Keratinocyte (primary cell): ENCODE measurements around the gene DCP1B. TPM values are rescaled to one million over a fixed set of nuclear protein-coding genes. Genes with fewer than 3 reads are reported as not detected.

ENCODE experiments used
- DNase-seq: peaks from one replicate; pipeline ENCODE4 v3.0.0-alpha.2; 2011; ENCODE audit warnings: low read depth, missing footprints, low spot score
- FAIRE-seq: peaks from 2 replicates; lab custom pipeline; 2011; peaks lifted over from hg19 to GRCh38; lab: Jason Lieb, UNC
- H2AFZ ChIP-seq: 2 replicates; pipeline ENCODE4 v1.6.0; 2012; ENCODE audit warnings: low read length, control low read depth, inconsistent platforms; ENCODE audit not compliant: control insufficient read depth
- H3K27ac ChIP-seq: 2 replicates; pipeline ENCODE4 v1.5.1; 2011; ENCODE audit warnings: low read length; ENCODE audit not compliant: control insufficient read depth, insufficient read depth
- H3K27me3 ChIP-seq: 3 replicates; pipeline ENCODE4 v1.6.0; 2011; ENCODE audit warnings: low read length; ENCODE audit not compliant: control insufficient read depth, insufficient read depth; ENCODE audit errors: extremely low read depth
- H3K36me3 ChIP-seq, 2 experiments: 2 replicates in 1 of 2; 3 replicates in 1 of 2; pipeline ENCODE4 v1.5.1; 2011; ENCODE audit warnings: low read length in 2 of 2, mild to moderate bottlenecking in 1 of 2; ENCODE audit not compliant: control insufficient read depth in 2 of 2, insufficient read depth in 2 of 2; ENCODE audit errors: extremely low read depth in 1 of 2
- H3K4me1 ChIP-seq: 3 replicates; pipeline ENCODE4 v1.5.1; 2011; ENCODE audit warnings: low read length; ENCODE audit not compliant: control insufficient read depth, insufficient read depth; ENCODE audit errors: extremely low read depth
- H3K4me2 ChIP-seq: 3 replicates; pipeline ENCODE4 v1.6.0; 2011; ENCODE audit warnings: low read depth, low read length; ENCODE audit not compliant: control insufficient read depth, insufficient read depth; ENCODE audit errors: extremely low read depth
- H3K4me3 ChIP-seq, 3 experiments: fragments of 200-600 bp in 1 of 3; sonication (generic) in 1 of 3; 2 replicates in 2 of 3; 3 replicates in 1 of 3; pipeline ENCODE4 v1.5.1; 2011 to 2016; ENCODE audit warnings: low read length in 3 of 3, mild to moderate bottlenecking in 3 of 3, control low read depth in 2 of 3, inconsistent platforms in 1 of 3, low read depth in 1 of 3, mixed read lengths in 1 of 3, mixed run types in 1 of 3, moderate library complexity in 1 of 3; ENCODE audit not compliant: control insufficient read depth in 2 of 3, insufficient read depth in 2 of 3; ENCODE audit errors: extremely low read depth in 1 of 3
- H3K79me2 ChIP-seq: 2 replicates; pipeline ENCODE4 v1.6.0; 2012; ENCODE audit warnings: low read length; ENCODE audit not compliant: control insufficient read depth, insufficient read depth
- H3K9ac ChIP-seq: 3 replicates; pipeline ENCODE4 v1.6.0; 2011; ENCODE audit warnings: low read length; ENCODE audit not compliant: control insufficient read depth, insufficient read depth; ENCODE audit errors: extremely low read depth
- H3K9me1 ChIP-seq: 3 replicates; pipeline ENCODE4 v1.6.0; 2011; ENCODE audit warnings: low read length; ENCODE audit not compliant: control insufficient read depth, insufficient read depth; ENCODE audit errors: extremely low read depth
- H3K9me3 ChIP-seq: 2 replicates; pipeline ENCODE4 v1.5.1; 2012; ENCODE audit warnings: low read depth, low read length; ENCODE audit not compliant: control insufficient read depth
- H4K20me1 ChIP-seq: 3 replicates; pipeline ENCODE4 v1.6.0; 2011; ENCODE audit warnings: low read length; ENCODE audit not compliant: control insufficient read depth, insufficient read depth; ENCODE audit errors: extremely low read depth
- CTCF ChIP-seq, 3 experiments: IDR thresholded peaks in 1 of 3; conservative IDR thresholded peaks in 1 of 3; optimal IDR thresholded peaks in 1 of 3; 2 replicates in 2 of 3; 3 replicates in 1 of 3; pipeline versions ENCODE3 to v1.5.1; 2011; ENCODE audit warnings: low read length in 3 of 3, mild to moderate bottlenecking in 3 of 3, moderate library complexity in 2 of 3, control low read depth in 1 of 3, inconsistent platforms in 1 of 3; ENCODE audit not compliant: insufficient read depth in 2 of 3; ENCODE audit errors: extremely low read depth in 1 of 3
- EZH2 ChIP-seq: IDR thresholded peaks from one replicate; pipeline ENCODE4 v1.6.1; 2012; ENCODE audit warnings: inconsistent platforms, mild to moderate bottlenecking, low read length, moderate library complexity
- dilution Hi-C: fragments of 300-500 bp; cut with MboI; formaldehyde crosslinking; loops from one replicate; pipeline ENCODE4 v1.7.0; 2020; ENCODE audit warnings: low sequenced_read_pairs; ENCODE audit not compliant: extremely low pct_ligation_motif_present
- polyA plus RNA-seq, 5 experiments: library from polyadenylated mRNA; depleted of rRNA in 3 of 5; stranded (reverse) in 3 of 5; stranded (forward) in 1 of 5; unstranded in 1 of 5; fragments of >200 nt; gene quantifications; 1 replicate in 1 of 5; 2 replicates in 3 of 5; 3 replicates in 1 of 5; pipeline versions ENCODE4 v1.2.1 to v1.2.3, GENCODE V29; 2011 to 2012; ENCODE audit warnings: missing spikeins in 2 of 5, low read depth in 1 of 5, low replicate concordance in 1 of 5

The DCP1B gene
- polyA plus RNA-seq, 1 donor (not counting 4 experiments of a cell fraction or from before 2014, with no cell fraction given) = 9.7 TPM

- Histone ChIP-seq H3K36me3 (no peaks in the 10 kb centered on the region), H3K4me1 (no peaks in the 10 kb centered on the region), H3K9me3 (no peaks in the 10 kb centered on the region), H3K27me3 (no peaks in the 10 kb centered on the region), H4K20me1 (no peaks in the 10 kb centered on the region), H3K9me1 (no peaks in the 10 kb centered on the region), H2AFZ (no peak overlapping the region), H3K4me3 (no peak overlapping the region), H3K79me2 (no peaks in the 10 kb centered on the region), H3K9ac (no peak overlapping the region), H3K4me2 (no peak overlapping the region), H3K27ac (no peak overlapping the region)
- dilution Hi-C loops = no loop called here
- TF ChIP-seq CTCF (optimal IDR thresholded peaks at IDR 0.05 in 1 of 3, IDR thresholded peaks at IDR 0.05 in 1 of 3, conservative IDR thresholded peaks at IDR 0.05 in 1 of 3; ENCODE audit: extremely low read depth in 1 of 3, insufficient read depth in 2 of 3, low read length in 3 of 3) (peak in 1 of 3 experiments; percentile 9), EZH2 (no peak)
- DNase-seq (no peak), FAIRE-seq (no peak)
Measured at GRCh38 chr12:2009623-2010022, 5.4 kb upstream of the DCP1B start.

DNA sequence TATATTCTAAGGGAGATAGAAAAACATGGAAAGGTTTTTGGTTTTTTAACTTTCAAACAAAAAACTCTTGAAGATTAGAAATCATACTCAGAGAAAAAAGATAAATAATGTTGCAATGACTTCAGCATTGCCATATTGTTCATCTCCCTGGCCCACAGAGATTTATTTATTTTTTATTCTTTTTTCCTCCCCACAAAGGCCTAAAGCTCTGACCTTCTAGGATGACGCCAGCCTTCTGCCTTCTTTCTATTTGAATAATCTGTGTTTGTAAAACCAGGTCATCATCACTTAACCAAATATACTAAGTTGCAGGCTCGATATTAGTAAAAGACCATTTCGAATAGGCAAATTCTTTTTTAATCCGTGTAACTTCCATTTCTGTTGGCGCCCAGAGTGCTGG is 4.4 kb upstream of the DCP1B start:
- no peaks in the 10 kb centered on the region for H3K27me3 ChIP-seq
- H3K9me1 ChIP-seq = no peaks in the 10 kb centered on the region
- DNase-seq = no peak
- H3K27ac ChIP-seq = no peak overlapping the region
- no peaks in the 10 kb centered on the region for H3K79me2 ChIP-seq
- no peak overlapping the region for H3K4me3 ChIP-seq
- no peak overlapping the region for H3K9ac ChIP-seq
- H3K4me1 ChIP-seq = no peaks in the 10 kb centered on the region
- H3K9me3 ChIP-seq = no peaks in the 10 kb centered on the region
- no peak for TF ChIP-seq EZH2
- no peak for TF ChIP-seq CTCF (optimal IDR thresholded peaks at IDR 0.05 in 1 of 3, IDR thresholded peaks at IDR 0.05 in 1 of 3, conservative IDR thresholded peaks at IDR 0.05 in 1 of 3; ENCODE audit: extremely low read depth in 1 of 3, insufficient read depth in 2 of 3, low read length in 3 of 3)
- dilution Hi-C loops = no loop called here
- H3K36me3 ChIP-seq = no peaks in the 10 kb centered on the region
- H3K4me2 ChIP-seq = no peak overlapping the region
- H4K20me1 ChIP-seq = no peaks in the 10 kb centered on the region
- no peak for FAIRE-seq
- H2AFZ ChIP-seq = no peak overlapping the region
